GM18520 (cell line): Measurements from ENCODE around the gene CTSD.

Experiments
- ATAC-seq: cut with Tn5 transposase; IDR thresholded peaks from one replicate; pipeline ENCODE4 v1.9.1; 2021; ENCODE audit not compliant: unreplicated experiment

Gene CTSD

DNA sequence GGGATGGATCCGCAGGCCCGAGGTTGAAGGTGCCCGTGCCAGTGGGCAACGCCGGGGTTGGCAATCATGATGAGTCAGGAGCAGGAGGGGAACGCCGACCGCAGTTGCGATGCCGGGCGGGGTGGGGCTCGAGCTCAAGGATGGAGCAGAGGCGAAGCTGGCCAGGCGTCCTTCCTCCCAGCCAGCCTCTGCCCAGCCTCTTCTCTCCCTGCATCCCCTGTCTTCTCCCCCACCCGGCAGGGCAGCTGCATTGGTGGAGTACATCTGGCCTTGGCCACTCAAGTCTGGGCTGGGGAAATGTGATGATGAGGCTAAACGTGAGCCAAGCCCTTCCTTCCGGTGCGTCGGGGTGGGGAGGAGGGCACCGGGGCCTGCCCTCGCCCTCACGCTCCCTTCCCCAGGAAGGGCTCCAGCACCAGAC, 17.2 kb downstream of the CTSD start:
- no peak for ATAC-seq

- no peak for ATAC-seq
Measured at GRCh38 chr11:1745701-1746320, 17.9 kb downstream of the CTSD start.

DNA sequence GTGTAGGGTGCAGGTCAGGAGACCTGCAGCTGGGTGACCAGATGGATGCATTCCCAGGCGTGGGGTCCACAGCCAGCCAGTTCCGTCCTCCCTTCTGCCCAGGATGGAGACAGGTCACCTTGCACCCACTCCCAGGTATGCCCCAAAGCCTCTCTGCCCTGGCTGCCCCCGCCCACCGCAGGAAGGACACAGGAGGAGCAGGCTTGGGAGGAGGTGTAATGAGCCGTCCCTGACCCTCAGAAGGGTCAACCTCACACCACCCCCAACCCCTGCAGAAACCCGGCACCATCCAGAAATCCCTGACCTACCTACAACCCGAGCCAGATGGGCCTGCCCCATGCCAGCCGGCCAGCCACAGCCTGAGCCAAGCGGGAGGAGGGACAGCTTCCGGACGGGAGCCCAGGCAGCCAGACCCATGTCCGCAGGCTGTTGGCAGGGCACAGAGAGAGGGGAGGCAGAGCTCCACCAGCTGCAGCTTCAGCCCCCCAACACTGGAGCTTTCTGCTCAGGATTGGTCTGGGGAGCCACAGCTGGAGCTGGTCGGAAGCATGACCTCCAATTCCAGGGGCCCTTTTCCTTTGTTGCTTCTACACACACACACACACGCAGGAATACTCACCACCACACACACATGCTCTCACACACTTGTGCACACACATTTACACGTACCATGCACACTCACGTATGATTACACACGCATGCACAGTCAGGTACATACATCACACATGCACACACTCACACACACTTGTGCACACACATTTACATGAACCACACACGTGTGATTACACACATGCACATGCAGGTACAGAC, 18.6 kb downstream of the CTSD start:
- ATAC-seq = no peak

- ATAC-seq = no peak
Measured at GRCh38 chr11:1744137-1744886, 19.4 kb downstream of the CTSD start.

DNA sequence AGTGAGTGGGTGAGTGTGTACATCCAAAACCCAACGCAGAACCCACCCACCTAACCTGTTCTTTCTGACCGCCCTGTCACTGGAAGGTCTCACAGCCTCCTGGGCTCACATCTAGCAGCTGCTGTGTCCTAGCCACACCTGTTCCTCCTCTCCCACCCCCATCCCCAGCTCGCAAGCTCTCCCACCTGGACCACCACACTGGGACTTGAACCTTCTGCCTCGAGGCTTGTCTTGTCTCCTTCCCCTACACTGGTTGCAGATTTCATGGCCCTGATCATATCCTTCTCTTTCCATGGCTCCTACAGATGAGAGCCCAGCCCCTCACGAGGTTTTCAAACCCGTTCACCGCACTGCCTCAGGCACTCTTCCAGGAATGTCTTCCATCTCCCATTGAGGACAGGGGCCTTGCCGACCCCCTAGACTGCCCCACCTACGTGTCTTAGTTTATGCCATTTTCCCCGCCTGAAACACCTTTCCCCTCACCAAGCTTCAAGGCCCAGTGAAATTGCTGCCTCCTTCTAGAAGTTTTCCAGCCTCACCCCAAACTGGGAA, 20.1 kb downstream of the CTSD start:
- no peak for ATAC-seq

DNA sequence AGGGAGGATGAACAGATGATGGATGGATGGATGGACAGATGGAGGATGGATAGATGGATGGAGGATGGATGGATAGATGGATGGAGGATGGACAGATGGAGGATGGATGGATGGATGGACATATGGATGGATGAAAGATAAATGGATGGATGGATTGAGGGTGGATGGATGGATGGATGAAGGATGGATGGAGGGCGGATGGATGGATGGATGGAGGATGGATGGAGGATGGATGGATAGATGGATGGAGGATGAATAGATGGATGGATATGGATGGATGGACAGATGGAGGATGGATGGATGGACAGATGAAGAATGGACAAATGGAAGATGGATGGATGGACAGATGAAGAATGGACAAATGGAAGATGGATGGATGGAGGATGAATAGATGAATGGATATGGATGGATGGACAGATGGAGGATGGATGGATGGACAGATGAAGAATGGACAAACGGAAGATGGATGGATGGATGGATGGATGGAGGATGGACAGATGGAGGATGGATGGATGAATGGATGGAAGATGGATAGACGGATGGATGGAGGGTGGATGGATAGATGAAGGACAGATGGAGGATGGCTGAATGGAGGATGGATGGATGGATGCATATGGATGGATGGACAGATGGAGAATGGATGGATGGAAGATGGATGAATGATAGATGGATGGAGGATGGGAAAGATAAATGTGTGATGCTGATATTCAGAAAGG, 20.7 kb downstream of the CTSD start:
- ATAC-seq = no peak

GRCh38 chr11:1742371-1742770, 21.4 kb downstream of the CTSD start:
- no peak for ATAC-seq

- ATAC-seq = no peak
Measured at GRCh38 chr11:1741741-1742140, 22.0 kb downstream of the CTSD start.

- ATAC-seq = no peak
Measured at GRCh38 chr11:1740786-1741530, 22.8 kb downstream of the CTSD start.

GRCh38 chr11:1739576-1739975, 24.2 kb downstream of the CTSD start:
- ATAC-seq = no peak

- no peak for ATAC-seq
Measured at GRCh38 chr11:1738380-1738779, 25.3 kb downstream of the CTSD start.

DNA sequence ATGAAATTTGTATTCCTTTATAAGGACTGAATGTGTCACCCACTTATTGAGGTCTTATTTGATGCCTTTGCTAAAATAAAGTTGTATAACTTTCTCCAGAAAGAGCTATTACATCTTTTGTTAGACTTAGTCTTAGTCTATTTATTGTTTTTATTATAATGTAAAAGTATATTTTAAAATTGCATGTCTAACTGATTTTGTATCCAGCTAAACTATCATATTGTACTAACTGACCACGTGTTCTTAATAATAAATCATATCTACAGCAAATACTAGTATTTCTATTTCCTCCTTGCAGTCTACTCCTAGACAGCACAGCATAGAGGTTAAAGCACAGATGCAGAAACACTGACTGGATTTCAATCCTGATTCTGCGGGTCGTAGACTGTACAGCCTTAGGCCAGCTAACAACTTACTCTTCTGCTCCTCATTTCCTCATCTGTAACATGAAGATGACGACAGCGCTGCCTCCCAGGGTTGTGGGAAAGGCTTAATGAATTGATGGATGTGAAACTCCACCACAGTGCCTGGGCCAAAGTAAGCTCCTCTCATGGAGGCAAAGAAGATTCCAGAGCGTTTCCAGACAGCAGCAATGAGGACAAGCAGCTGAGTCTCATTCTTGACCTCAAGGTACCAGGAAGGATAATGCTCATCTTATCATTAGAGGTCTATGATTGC, 26.5 kb downstream of the CTSD start:
- ATAC-seq = no peak

DNA sequence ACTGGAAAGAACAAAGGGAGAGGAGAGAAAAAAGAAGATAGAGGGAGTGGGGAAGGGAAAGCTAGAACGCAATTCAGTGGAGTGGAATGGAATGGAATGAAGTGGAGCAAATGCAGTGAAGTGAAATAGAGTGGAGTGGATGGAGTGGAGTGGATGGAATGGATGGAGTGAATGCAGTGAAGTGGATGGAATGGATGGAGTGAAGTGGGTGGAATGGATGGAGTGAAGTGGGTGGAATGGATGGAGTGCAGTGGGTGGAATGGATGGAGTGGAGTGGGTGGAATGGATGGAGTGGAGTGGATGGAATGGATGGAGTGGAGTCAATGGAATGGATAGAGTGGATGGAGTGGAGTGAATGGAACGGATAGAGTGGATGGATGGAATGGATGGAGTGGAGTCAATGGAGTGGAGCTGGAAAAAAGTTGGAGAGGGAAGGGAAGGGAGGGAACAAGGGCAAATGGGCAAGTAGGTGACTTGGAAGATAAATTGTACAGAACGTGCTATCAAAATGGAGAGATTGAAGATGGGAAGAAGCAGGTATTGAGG, 27.2 kb downstream of the CTSD start:
- no peak for ATAC-seq

DNA sequence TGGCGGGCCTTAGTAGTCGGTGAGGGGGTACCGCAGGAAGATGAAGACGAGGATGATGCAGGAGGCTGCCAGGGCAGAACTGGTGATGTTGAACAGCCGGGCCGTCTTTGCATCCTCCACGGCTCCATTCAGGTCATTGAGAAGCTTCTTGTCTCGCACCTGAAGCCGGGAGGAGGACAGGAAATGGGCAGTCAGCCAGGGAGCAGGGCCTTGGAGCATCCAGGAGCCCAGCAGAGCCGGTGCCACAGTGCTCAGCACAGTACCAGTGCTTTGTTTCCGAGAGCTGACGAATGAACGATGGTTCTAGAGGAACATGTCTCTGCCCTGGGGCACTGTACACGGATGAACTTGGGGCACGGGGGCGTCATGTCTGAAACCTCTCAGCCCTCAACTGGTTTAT, 28.5 kb downstream of the CTSD start:
- ATAC-seq = no peak

- ATAC-seq = no peak
Measured at GRCh38 chr11:1734641-1735081, 29.1 kb downstream of the CTSD start.

- no peak for ATAC-seq
Measured at GRCh38 chr11:1733716-1734640, 29.7 kb downstream of the CTSD start.

DNA sequence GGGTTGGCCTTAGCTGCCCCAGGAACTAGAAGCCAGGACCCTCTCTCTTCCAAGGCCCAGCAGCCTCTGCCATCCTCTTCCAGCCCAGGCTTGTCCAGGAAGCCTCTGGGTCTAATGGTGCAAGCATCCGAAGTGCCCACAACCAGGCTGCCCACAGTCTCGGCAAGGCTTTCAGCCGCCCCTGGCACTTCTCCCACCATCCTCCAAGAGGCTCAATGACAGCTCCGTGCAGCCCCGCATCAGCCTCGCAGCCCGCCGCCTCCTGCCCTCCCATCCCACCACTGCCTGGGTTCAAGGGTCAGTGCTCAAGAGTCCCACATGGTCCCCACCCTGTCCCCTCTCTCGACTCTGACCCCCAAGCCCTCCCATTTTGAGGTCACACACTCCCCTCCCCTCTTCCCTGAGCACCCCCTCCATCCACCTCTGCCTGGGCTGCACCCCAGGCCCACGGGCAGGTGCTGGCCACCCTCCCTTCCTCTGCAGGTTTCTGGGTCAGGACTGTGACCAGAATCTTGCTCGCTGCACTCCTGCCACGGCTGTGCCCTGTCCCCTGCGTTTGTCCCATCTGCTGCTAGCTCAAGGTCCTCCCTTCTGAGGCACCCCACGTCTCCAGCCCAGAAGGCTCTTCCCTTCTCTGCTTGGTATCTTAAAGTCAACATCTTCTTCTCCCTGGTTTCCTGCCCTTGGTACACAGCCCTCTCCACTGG, 30.6 kb downstream of the CTSD start:
- no peak for ATAC-seq
